Right kidney (tissue), 9 donors: Measurements from ENCODE around the gene RBBP6.
"Not testable (repeated sequence)": the region's sequence is repeated elsewhere in the genome, so short reads cannot be mapped to it uniquely, and the experiment has no call there.

ENCODE experiments used
- DNase-seq: peaks from one replicate; pipeline ENCODE4 v3.0.0-alpha.2; 2016
- long read RNA-seq, 8 donors: transcript quantifications; one replicate each; lab custom pipeline, GENCODE V29; 2026

RBBP6 gene
- long read RNA-seq, donor 1, transcript RBBP6-213 (1 exons, 1,946 nt) = major isoform, 7 of 19 reads
- long read RNA-seq, donor 1, transcript RBBP6-204 (3 exons, 854 nt) = major isoform, 7 of 19 reads
- long read RNA-seq, donor 1, partial matches to known transcripts = 5 of 19 reads
- long read RNA-seq, donor 1, other reads (novel, unspliced or antisense) = 0 of 19 reads
- long read RNA-seq, donor 2, transcript RBBP6-204 (3 exons, 854 nt) = major isoform, 7 of 16 reads
- long read RNA-seq, donor 2, partial matches to known transcripts = 6 of 16 reads
- long read RNA-seq, donor 2, other reads (novel, unspliced or antisense) = 0 of 16 reads
- long read RNA-seq, donor 3, transcript RBBP6-213 (1 exons, 1,946 nt) = major isoform, 5 of 10 reads
- long read RNA-seq, donor 3, transcript RBBP6-204 (3 exons, 854 nt) = major isoform, 5 of 10 reads
- long read RNA-seq, donor 3, partial matches to known transcripts = 0 of 10 reads
- long read RNA-seq, donor 3, other reads (novel, unspliced or antisense) = 0 of 10 reads
- long read RNA-seq, donor 4, transcript RBBP6-213 (1 exons, 1,946 nt) = major isoform, 8 of 32 reads
- long read RNA-seq, donor 4, transcript RBBP6-204 (3 exons, 854 nt) = major isoform, 8 of 32 reads
- long read RNA-seq, donor 4, partial matches to known transcripts = 16 of 32 reads
- long read RNA-seq, donor 4, other reads (novel, unspliced or antisense) = 0 of 32 reads
- long read RNA-seq, donor 5, transcript RBBP6-204 (3 exons, 854 nt) = minor isoform, 9 of 56 reads
- long read RNA-seq, donor 5, transcript RBBP6-213 (1 exons, 1,946 nt) = major isoform, 15 of 56 reads
- long read RNA-seq, donor 5, partial matches to known transcripts = 32 of 56 reads
- long read RNA-seq, donor 5, other reads (novel, unspliced or antisense) = 0 of 56 reads
- long read RNA-seq, donor 6, transcript RBBP6-213 (1 exons, 1,946 nt) = minor isoform, 6 of 14 reads
- long read RNA-seq, donor 6, transcript RBBP6-204 (3 exons, 854 nt) = major isoform, 8 of 14 reads
- long read RNA-seq, donor 6, partial matches to known transcripts = 0 of 14 reads
- long read RNA-seq, donor 6, other reads (novel, unspliced or antisense) = 0 of 14 reads
- long read RNA-seq, donor 7 = 0 reads
- long read RNA-seq, donor 8, transcript RBBP6-213 (1 exons, 1,946 nt) = minor isoform, 11 of 57 reads
- long read RNA-seq, donor 8, transcript RBBP6-204 (3 exons, 854 nt) = major isoform, 12 of 57 reads
- long read RNA-seq, donor 8, partial matches to known transcripts = 34 of 57 reads
- long read RNA-seq, donor 8, other reads (novel, unspliced or antisense) = 0 of 57 reads

GRCh38 chr16:24539295-24539849 lies at the start of gene RBBP6:
Gene RBBP6, plus strand, starts transcription at chr16:24539566. Its CDS starts 1,061 bp downstream, at chr16:24540627.
- peak; percentile 99 for DNase-seq

DNA sequence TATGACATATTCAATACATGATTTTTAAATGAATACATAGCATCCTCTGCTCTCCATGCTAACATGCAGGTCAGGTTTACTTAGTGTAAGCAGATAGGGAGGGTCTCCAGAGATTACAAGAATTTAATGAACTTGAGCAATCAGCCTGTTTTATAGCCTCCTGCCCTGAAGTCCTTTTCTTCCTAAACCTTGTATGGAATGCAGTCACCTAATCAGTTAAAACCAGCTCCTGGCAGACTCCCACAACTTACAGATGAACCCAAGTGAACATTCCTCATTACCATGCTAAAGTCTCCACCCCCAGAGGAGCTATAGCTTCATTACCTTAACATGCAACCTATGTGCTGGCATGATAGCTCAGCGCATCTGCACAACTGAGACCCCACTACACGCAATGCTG lies 48.5 kb upstream of the RBBP6 start:
- no peak for DNase-seq

- no peak for DNase-seq
Measured at GRCh38 chr16:24491731-24492130, 47.6 kb upstream of the RBBP6 start.

GRCh38 chr16:24493821-24494220 lies 45.5 kb upstream of the RBBP6 start:
- no peak for DNase-seq

GRCh38 chr16:24495207-24495606 lies 44.2 kb upstream of the RBBP6 start:
- DNase-seq = not testable (repeated sequence)

- DNase-seq = no peak
Measured at GRCh38 chr16:24497440-24497839, 41.9 kb upstream of the RBBP6 start.

DNA sequence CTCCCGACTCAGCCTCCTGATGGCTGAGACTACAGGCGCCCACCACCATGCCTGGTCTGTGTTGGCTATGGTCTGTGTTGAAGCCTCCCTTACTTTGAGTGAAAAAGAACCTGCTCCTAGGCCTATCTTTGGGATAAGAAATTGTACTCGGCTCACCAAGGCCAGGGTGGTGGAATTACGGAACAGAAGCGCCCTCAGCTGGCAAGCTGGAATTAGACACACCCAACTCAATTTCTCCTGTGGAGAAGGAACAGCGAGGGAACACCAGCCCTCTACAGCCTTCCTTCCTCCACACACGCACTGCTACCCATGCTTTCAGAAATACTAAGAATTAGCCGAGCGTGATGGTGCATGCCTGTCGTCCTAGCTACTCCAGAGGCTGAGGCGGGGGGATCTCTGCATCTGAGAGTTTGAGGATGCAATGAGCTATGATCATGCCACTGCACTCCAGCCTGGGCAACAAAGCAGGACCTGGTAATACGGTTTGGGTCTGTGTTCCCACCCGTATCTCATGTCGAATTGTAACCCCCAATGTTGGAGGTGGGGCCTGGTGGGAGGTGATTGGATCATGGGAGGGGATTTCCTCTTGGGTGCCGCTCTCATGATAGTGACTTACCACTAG lies 40.1 kb upstream of the RBBP6 start:
- no peak for DNase-seq

DNA sequence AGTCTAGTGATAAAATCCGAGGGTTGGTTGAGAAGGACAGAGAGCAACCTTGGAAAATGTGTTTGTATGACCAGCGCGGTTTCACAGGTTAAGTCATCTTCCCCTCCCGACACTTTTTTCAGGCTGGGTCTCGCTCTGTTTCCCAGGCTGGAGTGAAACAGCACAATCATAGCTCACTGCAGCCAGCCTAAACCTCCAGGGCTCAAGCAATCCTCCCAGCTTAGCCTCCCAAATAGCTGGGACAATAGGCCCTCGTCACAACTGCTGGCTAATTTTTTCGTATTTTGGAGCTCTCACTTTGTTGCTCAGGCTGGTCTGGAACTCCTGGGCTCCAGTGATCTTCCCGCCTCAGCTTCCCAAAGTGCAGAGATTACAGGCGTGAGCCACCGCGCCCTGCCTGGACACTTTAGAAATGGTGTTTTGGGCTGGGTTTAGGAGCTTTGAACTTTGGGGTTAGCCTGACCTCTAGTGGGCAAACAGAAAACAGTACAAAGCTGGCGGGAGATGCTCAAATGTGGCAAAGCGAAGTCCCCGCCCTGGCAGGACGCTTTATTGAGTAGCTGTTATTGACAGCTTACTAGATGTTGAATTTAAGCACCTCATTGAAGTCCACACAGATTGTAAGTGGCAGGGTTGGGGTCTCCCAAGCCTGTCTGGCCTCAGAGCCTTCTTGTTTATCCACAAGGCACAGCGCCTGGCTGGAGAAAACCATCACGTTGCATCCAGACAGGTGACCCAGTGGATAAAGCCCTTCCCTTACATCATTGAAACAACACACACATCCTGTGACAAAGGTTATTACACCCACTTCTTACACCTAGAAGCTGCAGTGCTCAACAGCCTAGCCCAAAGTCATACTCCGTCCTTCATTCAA lies 34.7 kb upstream of the RBBP6 start:
- peak; percentile 21 for DNase-seq

GRCh38 chr16:24505959-24506358 lies 33.4 kb upstream of the RBBP6 start:
- DNase-seq = no peak

DNA sequence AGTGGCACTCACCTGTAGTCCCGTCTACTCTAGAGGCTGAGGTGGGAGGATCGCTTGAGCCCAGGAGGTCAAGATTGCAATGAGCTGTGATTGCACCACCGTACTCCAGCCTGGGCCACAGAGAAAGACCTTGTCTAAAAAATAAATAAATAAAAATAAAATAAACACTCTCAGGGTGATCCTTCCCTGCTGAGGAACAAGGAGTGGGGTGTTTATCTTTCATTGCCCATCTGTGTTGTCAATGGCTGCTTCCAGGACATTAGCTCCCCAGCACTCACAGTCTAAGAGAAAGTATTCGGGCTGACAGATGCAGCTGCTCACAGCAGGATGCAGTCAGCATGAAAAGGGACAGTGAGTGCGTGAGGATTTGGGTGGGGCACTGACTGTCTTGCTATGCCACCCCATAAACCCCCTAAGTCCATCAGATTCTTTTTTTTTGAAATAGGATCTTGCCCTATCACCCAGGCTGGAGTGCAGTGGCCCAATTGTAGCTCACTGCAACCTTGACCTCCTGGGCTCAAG lies 31.3 kb upstream of the RBBP6 start:
- no peak for DNase-seq

GRCh38 chr16:24508614-24509013 lies 30.8 kb upstream of the RBBP6 start:
- no peak for DNase-seq

- no peak for DNase-seq
Measured at GRCh38 chr16:24509536-24509935, 29.8 kb upstream of the RBBP6 start.

DNA sequence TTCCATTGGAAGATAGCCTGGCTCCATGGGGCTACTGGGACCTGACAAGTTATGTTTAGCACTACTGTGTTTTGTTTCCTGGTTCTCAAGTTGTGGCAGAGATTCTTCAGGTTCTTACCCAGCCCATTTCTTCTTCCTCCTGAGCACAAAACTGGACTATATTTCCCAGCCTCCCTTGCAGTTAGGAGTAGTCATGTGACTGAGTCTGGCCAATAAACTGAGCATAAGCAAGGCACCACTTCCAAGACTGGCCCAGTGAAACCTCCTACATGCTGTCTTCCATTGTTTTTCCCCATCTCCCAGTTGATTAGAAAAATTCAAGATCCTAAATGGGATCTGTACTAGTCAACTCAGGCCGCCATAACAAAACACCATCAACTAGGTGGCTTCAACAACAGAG lies 28.2 kb upstream of the RBBP6 start:
- no peak for DNase-seq

GRCh38 chr16:24511792-24512191 lies 27.6 kb upstream of the RBBP6 start:
- DNase-seq = no peak

DNA sequence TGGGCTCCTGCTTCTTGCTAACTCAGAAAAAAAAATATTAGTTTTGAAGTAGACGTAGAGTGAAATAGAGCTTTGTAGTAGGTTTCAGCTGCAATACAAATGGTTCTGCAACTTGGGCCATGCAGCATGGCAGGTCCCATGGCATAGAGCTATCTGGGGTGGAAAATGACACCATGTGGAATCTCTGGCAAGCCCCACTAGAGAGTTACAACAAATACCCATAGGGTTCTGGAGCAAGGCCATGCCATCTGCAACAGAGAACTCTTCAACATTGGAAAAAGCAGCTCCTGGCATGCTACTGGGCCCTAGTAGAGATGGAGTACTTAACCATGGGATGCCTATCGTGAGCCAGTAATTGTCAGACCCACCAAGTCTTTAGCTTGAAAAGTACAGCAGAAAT lies 25.3 kb upstream of the RBBP6 start:
- no peak for DNase-seq

DNA sequence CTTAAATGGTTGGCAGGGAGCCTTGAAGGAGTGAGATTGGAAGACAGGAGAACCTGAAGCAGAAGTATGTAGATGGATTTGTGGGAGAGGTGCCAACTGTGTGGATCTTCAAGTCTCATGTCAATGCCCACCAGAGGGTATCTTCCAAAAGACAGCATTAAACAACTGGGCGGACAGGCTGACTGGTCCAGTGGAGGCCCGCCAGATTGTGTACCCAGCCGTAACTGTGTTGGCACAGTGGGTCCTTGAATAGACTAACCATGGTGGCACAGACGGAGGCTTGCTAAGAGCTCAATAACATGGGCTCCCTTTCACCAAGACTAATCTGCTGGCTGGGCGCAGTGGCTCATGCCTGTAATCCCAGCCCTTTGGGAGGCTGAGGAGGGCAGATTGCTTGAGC lies 24.2 kb upstream of the RBBP6 start:
- no peak for DNase-seq

DNA sequence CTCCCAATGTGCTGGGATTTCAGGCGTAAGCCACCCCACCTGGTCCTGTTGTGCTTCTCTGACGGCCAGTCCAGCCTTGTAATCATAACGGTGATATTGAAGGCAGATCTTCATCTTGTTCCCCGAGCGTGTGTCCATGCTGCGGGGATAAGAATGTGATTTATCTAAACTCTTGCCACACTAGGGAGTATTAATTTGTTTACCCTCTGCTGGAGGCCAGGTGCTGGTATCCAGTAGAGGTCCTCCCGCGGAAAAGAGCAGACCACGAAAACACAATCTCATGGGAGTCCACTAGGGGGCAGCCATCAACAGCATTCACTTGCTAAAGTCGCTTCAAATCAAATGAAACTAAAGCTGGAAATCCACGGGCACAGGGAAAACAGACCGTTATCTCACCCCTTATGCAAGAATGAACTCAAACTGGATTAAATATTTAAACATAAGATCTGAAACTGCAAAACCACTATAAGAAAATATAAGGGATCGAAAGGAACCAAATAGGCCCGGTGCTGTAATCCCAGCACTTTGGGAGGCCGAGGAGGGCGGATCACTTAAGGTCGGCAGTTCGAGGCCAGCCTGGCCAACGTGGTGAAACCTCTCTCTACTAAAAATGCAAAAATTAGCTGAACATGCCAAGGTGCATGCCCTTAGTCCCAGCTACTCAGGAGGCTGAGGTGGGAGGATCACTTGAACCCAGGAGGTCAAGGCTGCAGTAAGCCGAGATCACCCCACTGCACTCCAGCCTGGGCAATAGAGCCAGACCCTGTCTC lies 22.3 kb upstream of the RBBP6 start:
- DNase-seq = peak; percentile 51

DNA sequence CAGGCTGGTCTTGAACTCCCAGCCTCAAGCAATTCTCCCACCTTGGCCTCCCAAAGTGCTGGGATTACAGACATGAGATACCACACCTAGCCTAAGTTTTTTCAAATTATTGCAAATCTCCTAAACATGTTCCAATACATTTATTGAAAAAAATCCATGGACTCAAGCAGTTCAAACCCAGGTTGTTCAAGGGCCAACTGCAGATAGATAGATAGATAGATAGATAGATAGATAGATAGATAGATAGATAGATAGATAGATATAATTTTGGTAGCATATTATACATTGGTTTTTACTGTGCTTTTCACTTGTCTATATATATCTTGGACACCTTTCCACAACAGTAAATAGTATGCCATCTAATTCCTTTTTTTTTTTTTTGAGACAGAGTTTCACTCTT lies 20.9 kb upstream of the RBBP6 start:
- no peak for DNase-seq

DNA sequence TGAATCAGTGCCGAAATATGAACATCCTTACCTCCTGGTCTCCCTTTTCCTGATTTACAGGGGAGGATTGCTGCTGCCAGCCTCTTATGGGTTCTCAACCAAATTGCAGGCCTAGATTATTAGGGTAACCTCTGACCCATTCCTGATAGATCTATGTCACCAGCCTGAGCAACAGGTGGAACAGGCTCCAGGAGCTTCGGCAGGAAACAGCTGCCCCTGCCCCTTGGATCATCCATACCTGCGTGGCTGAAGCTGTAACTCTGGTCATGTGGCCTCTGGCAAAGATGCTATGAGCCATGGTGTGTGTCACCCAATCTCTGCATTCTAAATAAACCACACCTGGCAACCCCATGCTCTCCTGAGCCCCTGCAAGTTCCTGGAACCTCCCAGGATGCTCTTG lies 18.4 kb upstream of the RBBP6 start:
- no peak for DNase-seq

DNA sequence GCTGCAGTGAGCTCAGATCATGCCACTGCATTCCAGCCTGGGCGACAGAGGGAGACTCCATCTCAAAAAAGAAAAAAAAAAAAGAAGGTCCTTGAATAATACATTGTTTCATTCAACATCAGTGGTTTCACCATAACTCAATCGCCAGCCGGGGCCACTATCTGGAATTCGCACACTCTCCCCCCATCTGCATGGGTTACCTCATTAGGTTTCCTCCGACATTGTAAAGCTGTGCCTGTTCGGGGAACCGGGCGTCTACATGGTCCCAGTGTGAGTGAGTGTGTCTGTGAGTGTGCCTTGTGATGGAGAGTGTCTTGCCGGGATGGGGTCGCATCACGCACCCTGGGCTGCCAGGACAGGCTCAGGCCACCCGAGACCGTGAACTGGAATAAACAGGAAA lies 16.6 kb upstream of the RBBP6 start:
- no peak for DNase-seq
